NCI-H69 (cell line): ENCODE results near the gene SPON1.
A peak's percentile ranks its signal among the peaks of the same experiment; 100 is the strongest.
"Not testable (repeated sequence)": the region's sequence is repeated elsewhere in the genome, so short reads cannot be mapped to it uniquely, and the experiment has no call there.

Experiments used
- DNase-seq: peaks from one replicate; lab custom pipeline; 2025; lab: John Stamatoyannopoulos, UW

The SPON1 gene

GRCh38 chr11:14125529-14125928 is 163.0 kb downstream of the SPON1 start:
- no peak for DNase-seq

- no peak for DNase-seq
Measured at GRCh38 chr11:14127679-14128078, 165.2 kb downstream of the SPON1 start.

- peak; percentile 21 for DNase-seq
Measured at GRCh38 chr11:14132312-14132711, 169.8 kb downstream of the SPON1 start.

- no peak for DNase-seq
Measured at GRCh38 chr11:14133381-14133780, 170.9 kb downstream of the SPON1 start.

- no peak for DNase-seq
Measured at GRCh38 chr11:14136561-14136960, 174.0 kb downstream of the SPON1 start.

GRCh38 chr11:14137284-14137683 is 174.8 kb downstream of the SPON1 start:
- DNase-seq, result no peak

- DNase-seq, result no peak
Measured at GRCh38 chr11:14140991-14141390, 178.5 kb downstream of the SPON1 start.

GRCh38 chr11:14141676-14142075 is 179.2 kb downstream of the SPON1 start:
- no peak for DNase-seq

GRCh38 chr11:14144934-14145333 is 182.4 kb downstream of the SPON1 start:
- peak; percentile 38 for DNase-seq

- peak; percentile 68 for DNase-seq
Measured at GRCh38 chr11:14148653-14149273, 186.2 kb downstream of the SPON1 start.

GRCh38 chr11:14149683-14150082 is 187.2 kb downstream of the SPON1 start:
- no peak for DNase-seq

GRCh38 chr11:14150878-14151277 is 188.4 kb downstream of the SPON1 start:
- no peak for DNase-seq

- DNase-seq, result not testable (repeated sequence)
Measured at GRCh38 chr11:14154103-14154502, 191.6 kb downstream of the SPON1 start.

- DNase-seq, result no peak
Measured at GRCh38 chr11:14158393-14158792, 195.9 kb downstream of the SPON1 start.

- no peak for DNase-seq
Measured at GRCh38 chr11:14163576-14163975, 201.1 kb downstream of the SPON1 start.

- DNase-seq, result not testable (repeated sequence)
Measured at GRCh38 chr11:14173679-14174078, 211.2 kb downstream of the SPON1 start.

- peak; percentile 68 for DNase-seq
Measured at GRCh38 chr11:14179116-14179820, 216.7 kb downstream of the SPON1 start.

- peak; percentile 15 for DNase-seq
Measured at GRCh38 chr11:14181121-14181520, 218.6 kb downstream of the SPON1 start.

GRCh38 chr11:14182833-14183364 is 220.4 kb downstream of the SPON1 start:
- no peak for DNase-seq

GRCh38 chr11:14184028-14184940 is 221.8 kb downstream of the SPON1 start:
- no peak for DNase-seq

GRCh38 chr11:14185461-14185860 is 222.9 kb downstream of the SPON1 start:
- DNase-seq, result no peak

- DNase-seq, result no peak
Measured at GRCh38 chr11:14186046-14186775, 223.7 kb downstream of the SPON1 start.
